Superior temporal gyrus (tissue), 1 donor: ENCODE data around the gene TMIGD1.
A peak's percentile ranks its signal among the peaks of the same experiment; 100 is the strongest.
"Not testable (repeated sequence)": the region's sequence is repeated elsewhere in the genome, so short reads cannot be mapped to it uniquely, and the experiment has no call there.

Experiments
- DNase-seq: peaks from one replicate; pipeline ENCODE4 v3.0.0-alpha.2; 2016; ENCODE audit errors: extremely low spot score

The TMIGD1 gene

DNA sequence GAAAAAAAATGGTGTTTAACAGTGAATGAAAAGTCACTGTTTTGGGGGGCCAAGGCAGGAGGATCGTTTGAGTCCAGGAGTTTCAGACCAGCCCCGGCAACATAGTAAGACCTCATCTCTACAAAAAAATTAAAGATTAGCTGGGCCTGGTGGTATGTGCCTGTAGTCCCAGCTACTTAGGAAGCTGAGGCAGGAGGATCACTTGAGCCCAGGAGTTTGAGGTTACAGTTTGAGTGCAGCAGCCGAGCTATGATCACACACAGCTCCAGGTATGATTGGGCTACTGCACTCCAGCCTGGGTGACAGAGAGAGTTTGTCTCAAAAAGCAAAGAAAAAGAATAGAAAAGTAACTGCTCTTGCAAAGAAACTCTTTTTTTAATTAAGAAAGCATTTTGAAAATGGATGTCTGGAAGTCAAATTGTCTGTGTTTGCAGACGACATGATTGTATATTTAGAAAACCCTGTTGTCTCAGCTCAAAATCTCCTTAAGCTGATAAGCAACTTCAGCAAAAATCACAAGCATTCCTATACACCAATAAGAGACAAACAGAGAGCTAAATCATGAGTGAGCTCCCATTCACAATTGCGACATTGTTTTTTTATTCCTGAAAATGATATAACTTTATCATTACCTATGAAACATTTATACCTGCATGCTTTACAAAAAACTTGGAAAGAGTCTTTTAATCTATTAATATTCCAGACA lies 24.4 kb upstream of the TMIGD1 start:
- DNase-seq: no peak

DNA sequence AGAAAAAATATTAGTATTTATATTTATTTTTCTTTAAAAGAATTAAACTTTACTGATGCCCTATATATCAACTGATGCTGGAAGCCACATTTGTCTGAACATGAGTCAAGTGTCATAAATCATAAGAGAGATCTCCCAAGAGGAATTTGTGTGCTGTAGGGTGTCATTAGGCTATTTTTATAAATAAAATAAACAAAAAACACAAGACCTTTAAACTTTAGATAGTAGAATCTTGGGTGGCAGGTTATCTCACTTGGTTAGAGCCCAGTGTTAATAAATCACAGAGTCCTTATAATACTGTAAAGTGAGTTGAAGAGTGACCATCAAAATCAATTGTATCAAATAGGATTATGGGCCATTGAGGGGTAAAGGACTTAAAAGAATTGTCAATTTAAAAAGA lies 23.6 kb upstream of the TMIGD1 start:
- DNase-seq: no peak

- no peak for DNase-seq
Observed at GRCh38 chr17:30354701-30355100, 20.8 kb upstream of the TMIGD1 start.

GRCh38 chr17:30352240-30352814 lies 18.5 kb upstream of the TMIGD1 start:
- DNase-seq: no peak

GRCh38 chr17:30351735-30352134 lies 17.9 kb upstream of the TMIGD1 start:
- no peak for DNase-seq

DNA sequence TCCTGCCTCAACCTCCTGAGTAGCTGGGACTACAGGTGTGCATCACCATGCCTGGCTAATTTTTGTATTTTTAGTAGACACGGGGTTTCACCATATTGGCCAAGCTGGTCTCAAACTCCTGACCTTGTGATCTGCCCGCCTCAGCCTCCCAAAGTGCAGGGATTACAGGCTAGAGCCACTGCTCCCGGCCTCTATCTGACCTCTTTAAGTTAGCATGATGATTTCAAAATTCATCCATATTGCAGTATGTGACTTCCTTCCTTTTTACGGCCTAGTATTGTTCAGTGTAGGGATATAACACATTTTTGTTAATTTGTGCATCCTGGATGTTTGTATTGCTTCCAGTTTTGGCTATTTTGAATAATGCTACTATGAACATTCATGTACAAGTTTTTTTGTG lies 17.4 kb upstream of the TMIGD1 start:
- not testable (repeated sequence) for DNase-seq

DNA sequence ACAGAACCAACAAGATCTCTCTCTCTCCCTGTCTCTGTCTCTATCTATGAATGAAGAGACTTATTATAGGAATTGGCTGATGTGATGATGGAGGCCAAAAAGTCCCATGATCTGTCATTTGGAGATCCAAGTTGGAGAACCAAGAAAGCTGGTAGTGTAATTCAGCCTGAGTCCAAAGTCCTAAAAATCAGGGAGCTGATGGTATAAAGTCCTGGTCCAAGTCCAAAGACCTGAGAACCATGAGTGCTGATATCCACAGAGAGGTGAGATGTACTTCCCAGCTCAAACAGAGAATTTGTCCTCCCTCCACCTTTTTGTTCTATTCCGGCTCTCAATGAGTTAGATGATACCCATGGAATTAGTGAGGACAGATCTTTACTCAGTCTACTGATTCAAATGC lies 15.4 kb upstream of the TMIGD1 start:
- DNase-seq: no peak

DNA sequence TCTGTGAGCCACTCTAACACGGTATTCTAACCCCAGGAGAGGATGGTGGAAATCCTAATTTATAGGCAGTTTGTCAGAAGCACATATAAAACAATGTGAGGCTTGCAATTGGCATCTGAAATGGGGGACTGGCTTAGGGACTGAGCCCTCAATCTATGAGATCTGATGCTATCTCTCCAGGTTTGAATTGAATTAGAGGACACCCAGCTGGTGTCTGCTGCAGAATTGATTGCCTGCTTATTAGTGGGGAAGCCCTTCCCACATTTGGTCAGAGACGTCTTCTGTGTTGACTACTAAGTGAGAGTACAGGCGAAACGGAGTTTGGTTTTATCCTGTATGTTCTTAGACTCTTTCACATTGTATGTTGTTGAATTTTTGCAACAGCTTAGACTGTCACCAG lies 13.6 kb upstream of the TMIGD1 start:
- DNase-seq: no peak

DNA sequence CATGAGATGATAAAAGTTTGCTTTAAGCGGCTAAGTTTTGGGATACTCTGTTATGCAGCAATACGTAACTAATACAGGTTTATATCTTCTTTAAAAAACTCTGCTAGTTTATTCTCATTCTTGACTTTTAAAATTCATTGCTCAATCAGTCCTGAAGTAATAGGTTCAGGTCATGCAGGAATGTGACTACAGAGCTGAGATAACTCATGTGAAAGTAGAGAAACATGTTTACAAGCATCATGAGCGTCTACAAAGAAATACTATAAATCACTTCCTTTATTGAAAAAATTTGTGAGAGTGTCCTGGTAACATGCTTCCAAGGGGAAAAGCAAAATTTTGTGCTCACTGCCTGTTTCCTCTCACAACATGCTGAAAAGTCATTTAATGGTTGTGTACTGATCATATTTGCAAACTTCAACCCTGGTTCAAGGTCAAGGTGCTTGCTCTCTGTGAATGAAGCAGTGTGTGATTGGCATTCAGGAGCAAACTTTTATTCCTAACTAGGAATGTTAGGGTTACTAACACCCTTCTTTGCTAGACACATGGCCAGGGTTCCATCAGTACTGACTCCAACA lies 12.5 kb upstream of the TMIGD1 start:
- no peak for DNase-seq

DNA sequence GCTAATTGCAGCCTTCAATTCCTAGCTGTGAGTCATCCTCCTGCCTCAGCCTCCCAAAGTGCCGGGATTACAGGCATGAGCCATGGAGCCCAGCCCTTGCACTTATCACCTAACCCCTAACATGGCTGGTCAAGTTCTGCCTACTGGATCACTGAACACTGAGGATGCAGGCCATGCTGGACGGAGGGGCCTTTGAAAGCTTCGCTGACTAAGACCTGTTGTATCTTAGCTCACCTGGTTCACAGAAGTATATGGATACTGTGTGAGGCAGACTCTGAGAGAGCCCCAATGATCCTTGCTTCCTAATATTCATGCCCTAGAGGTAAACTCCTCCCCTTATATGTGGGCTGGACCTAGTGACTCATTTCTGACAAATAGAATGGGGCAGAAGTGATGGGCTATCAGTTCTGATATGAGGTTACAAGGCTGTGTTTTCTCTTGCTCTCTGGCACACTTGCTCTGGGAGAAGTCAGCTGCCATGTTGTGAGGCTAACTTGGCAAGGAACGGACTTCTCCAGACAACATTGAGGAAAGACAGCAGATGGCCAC lies 11.7 kb upstream of the TMIGD1 start:
- no peak for DNase-seq

DNA sequence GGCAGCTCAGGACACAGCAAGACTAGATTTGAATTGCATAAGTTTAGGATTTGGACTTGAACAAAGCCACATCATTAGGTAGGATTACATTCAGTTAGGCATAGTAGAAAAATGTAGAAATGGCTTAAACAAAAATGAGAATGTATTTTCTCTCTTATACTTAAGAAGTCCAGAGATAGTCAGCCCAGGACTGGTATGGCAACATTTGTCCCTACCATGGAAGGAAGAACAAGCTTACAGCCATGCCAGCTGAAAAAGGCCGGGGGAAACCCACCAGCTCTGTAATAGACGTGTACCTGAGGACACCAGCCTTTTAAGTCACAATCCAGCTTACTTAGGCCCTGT lies 11.2 kb upstream of the TMIGD1 start:
- no peak for DNase-seq

GRCh38 chr17:30344283-30345088 lies 10.6 kb upstream of the TMIGD1 start:
- peak; percentile 86 for DNase-seq

DNA sequence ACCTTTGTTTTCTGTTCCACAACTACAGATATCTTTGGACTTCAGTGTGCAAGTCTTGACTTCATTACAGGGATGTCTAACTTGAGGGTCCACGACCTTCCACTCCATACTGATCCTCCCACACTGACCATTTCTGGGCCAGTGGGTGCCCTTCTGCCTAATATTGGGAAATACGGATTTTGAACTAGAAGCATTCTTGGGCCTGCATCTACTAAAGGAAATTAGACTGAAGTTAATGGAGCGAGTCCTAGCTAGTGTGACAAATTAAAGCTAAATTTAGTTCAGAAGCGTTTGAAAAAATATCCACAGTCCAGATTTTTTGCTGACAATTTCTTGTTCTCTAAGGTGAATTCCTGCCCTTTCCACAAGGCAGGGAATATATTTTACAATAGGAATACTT lies 9.9 kb upstream of the TMIGD1 start:
- DNase-seq: no peak

DNA sequence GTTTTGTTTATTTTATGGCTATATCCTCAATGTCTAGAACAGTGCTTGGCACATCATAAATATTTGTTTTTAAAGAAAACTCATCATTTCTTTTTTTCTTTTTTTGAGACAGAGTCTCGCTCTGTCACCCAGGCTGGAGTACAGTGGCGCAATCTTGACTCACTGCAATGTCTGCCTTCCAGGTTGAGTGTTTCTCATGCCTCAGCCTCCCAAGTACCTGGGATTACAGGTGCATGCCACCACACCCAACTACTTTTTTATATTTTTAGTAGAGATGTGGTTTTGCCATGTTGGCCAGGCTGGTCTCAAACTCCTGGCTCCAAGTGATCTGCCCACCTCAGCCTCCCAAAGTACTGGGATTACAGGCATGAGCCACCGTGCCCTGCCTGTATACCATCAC lies 9.4 kb upstream of the TMIGD1 start:
- DNase-seq: not testable (repeated sequence)

GRCh38 chr17:30341703-30342249 lies 7.9 kb upstream of the TMIGD1 start:
- DNase-seq: no peak

- DNase-seq: no peak
Observed at GRCh38 chr17:30340801-30341356, 7.0 kb upstream of the TMIGD1 start.

- no peak for DNase-seq
Observed at GRCh38 chr17:30339086-30339485, 5.2 kb upstream of the TMIGD1 start.

GRCh38 chr17:30337393-30337999 lies 3.6 kb upstream of the TMIGD1 start:
- DNase-seq: no peak

DNA sequence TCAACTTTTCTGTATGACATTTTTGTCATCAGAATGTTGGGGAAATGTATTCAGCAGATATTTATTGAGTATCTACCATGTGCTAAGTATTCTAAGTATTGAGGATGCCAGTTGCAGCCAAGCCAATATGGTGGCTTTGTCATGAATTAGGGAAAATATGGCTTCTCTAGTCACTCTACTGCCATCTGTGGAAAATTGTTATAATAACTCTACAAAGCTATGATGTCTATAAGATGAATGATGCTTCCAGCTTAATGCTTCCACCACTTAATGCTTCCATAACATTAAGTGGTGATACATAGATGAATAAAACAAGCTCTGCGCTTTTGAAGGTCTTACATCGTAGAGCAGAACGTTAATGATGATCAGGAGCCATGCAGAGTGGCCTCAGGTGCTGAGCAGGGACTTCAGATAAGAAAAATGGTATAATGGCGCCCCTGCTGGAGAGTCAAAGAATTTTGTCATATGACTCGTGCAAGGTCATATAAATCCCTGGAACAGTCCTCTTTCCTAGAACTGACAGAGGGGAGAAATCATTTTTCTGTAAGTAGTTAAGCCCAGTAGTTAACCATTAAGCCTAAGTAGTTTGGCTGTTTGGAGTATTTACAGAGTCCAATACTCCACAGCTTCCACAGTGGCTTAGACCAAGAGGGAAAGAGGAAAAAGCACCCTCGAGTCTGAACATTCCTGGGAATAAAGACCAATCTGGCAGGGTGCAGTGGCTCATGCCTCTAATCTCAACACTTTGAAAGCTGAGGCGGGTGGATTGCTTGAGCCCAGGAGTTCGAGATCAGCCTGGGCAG lies 2.7 kb upstream of the TMIGD1 start:
- no peak for DNase-seq

GRCh38 chr17:30334421-30334820 lies 564 bp upstream of the TMIGD1 start:
- no peak for DNase-seq
